Heart left ventricle (tissue), 16 donors: ENCODE data around the gene TMEM269. TPM values are rescaled to one million over a fixed set of nuclear protein-coding genes. Genes with fewer than 3 reads are reported as not detected.
"Not testable (repeated sequence)": the region's sequence is repeated elsewhere in the genome, so short reads cannot be mapped to it uniquely, and the experiment has no call there.

Experiments
- ATAC-seq, 4 donors: fragments of 200-7000 bp; cut with Tn5 transposase; one replicate each; pipeline ENCODE4 v1.9.1; 2020 to 2022; ENCODE audit warnings: moderate library complexity in 4 of 4, mild to moderate bottlenecking in 3 of 4, moderate number of reproducible peaks in 1 of 4
- DNase-seq, 5 donors: peaks; one replicate each; pipeline ENCODE4 v3.0.0-alpha.2; 2020
- H3K27ac ChIP-seq, 12 donors: fragments of 200-600 bp; sonication (generic) in 4 of 12; one replicate each; pipeline versions ENCODE4 v1.5.0 to v1.8.0; 2016 to 2022; ENCODE audit warnings: mild to moderate bottlenecking in 2 of 12
- H3K27me3 ChIP-seq, 9 donors: fragments of 200-600 bp; sonication (generic) in 2 of 9; one replicate each; pipeline versions ENCODE4 v1.5.1 to v1.8.0; 2016 to 2022; ENCODE audit warnings: mild to moderate bottlenecking in 3 of 9
- H3K36me3 ChIP-seq, 9 donors: fragments of 200-600 bp; sonication (generic) in 2 of 9; one replicate each; pipeline versions ENCODE4 v1.5.0 to v1.8.0; 2018 to 2022; ENCODE audit warnings: mild to moderate bottlenecking in 2 of 9
- H3K4me1 ChIP-seq, 12 donors: fragments of 200-600 bp; sonication (generic) in 4 of 12; one replicate each; pipeline versions ENCODE4 v1.5.0 to v1.8.0; 2016 to 2022; ENCODE audit warnings: mild to moderate bottlenecking in 3 of 12
- H3K4me3 ChIP-seq, 12 donors: fragments of 200-600 bp; sonication (generic) in 4 of 12; one replicate each; pipeline versions ENCODE4 v1.5.0 to v1.8.0; 2017 to 2022; ENCODE audit warnings: mild to moderate bottlenecking in 9 of 12, moderate library complexity in 4 of 12
- H3K9me3 ChIP-seq, 12 donors: fragments of 200-600 bp; sonication (generic) in 4 of 12; one replicate each; pipeline versions ENCODE4 v1.5.0 to v1.8.0; 2016 to 2022; ENCODE audit warnings: mild to moderate bottlenecking in 1 of 12
- POLR2A ChIP-seq, 2 donors: fragments of 450-650 bp; IDR thresholded peaks; one replicate each; pipeline ENCODE4 v1.6.1; 2017; ENCODE audit warnings: antibody characterized with exemption in 2 of 2, mild to moderate bottlenecking in 2 of 2, moderate library complexity in 2 of 2
- WGBS, 4 donors: extraction: QIAGEN DNeasy Blood & Tissue Kit in 2 of 4; methylation state at CpG; one replicate each; pipeline versions ENCODE4 v1.1.5 to v1.1.7; 2013 to 2018; 5-methylcytosine and 5-hydroxymethylcytosine counted together
- intact Hi-C, 10 donors: fragments of 100-400 bp; cut with DNase I; formaldehyde crosslinking; loops; one replicate each; pipeline versions ENCODE4 v1.11.1 to v1.14.2; 2022
- polyA plus RNA-seq, 2 donors: library from polyadenylated mRNA; stranded (reverse); fragments of 200-250 nt; gene quantifications; one replicate each; pipeline ENCODE4 v1.2.3, GENCODE V29; 2013
- total RNA-seq, 9 donors: library from RNA; depleted of rRNA in 2 of 9; stranded (reverse); fragments of >200 nt in 2 of 9; fragmentation: NEBNext Ultra II Directional in 3 of 9; extraction: Animal tissue kit (Norgen Biotek cat#: 25700) in 3 of 9; gene quantifications; one replicate each; pipeline versions ENCODE4 v1.1.0 to v1.2.4, GENCODE V29; 2016 to 2023
- TF ChIP-seq, protein P1 (sequence below), 12 donors: fragments of 200-600 bp; sonication (generic) in 4 of 12; IDR thresholded peaks; one replicate each; pipeline versions ENCODE4 v1.5.0 to v1.8.0; 2018 to 2022; ENCODE audit warnings: antibody characterized with exemption in 12 of 12, mild to moderate bottlenecking in 5 of 12
- donor health status: ischemic (EF 13 %, LVEDD 7.1; RV severe dilation, severe dysfunction).
- donor health status: healthy with polysubstance abuse.
- donor health status: DM: no; HTN: yes; CAD: no.
- donor health status: DM: no; HTN: no; CAD: no.
- donor health status: ischemic (EF 25% LVEDD 6.9; RV normal size, moderate dysfunction).
- donor health status: ischemic (EF 25% LVEDD 5.7; RV mildly dilated, moderate dysfunction).
- donor health status: healthy.
- donor health status: DM: yes; HTN: yes; CAD: no.
- donor health status: ischemic (EF 35%, LVEDD 5.7; RV mildly dilated, moderate dysfunction).
- donor health status: nonischemic (EF 11% LVEDD 7.7; RV severe dilation, severe dysfunction).
- donor health status: DM: yes; HTN: yes; CAD: no.
- donor health status: PGD.
- donor health status: ischemic (EF 29% LVEDD 5.4; RV normal size, mild dysfunction).
- donor health status: nonischemic (EF 23%, LVEDD 6.1; RV moderate dilation, normal function).

The TMEM269 gene
- total and polyA plus RNA-seq, 11 donors: 0.06 to 0.19 (median 0.07) TPM; not detected in 8

DNA sequence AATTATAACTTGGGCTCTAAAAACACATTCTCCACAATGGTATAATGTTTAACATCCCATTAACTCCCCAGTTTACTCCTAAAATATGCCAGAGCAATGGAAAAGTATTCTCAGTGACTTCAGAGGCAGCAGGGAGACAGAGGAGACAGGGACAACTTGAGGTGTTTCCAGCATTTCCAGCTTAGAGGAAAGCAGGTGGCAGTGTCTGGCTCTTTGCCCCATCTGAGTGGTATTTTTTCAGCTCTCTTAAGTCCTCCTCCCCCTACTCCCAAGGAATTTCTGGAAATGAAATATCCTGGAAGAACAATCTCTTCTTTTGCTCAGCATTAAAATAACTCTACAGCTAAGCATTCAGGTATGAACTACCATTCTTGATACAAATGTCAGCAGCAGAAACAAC lies 21.4 kb downstream of the TMEM269 start:
- Histone ChIP-seq H3K27me3 (no peaks in the 10 kb centered on the region), H3K4me1 (peaks cover 0 to 8% (median 0%) of the 10 kb centered on the region in 12 donors), H3K27ac (no peak overlapping the region), H3K9me3 (no peaks in the 10 kb centered on the region), H3K4me3 (no peak overlapping the region), H3K36me3 (peaks cover 0 to 31% (median 7%) of the 10 kb centered on the region in 9 donors)
- ATAC-seq (no peak), DNase-seq (no peak)
- TF ChIP-seq, protein P1, sequence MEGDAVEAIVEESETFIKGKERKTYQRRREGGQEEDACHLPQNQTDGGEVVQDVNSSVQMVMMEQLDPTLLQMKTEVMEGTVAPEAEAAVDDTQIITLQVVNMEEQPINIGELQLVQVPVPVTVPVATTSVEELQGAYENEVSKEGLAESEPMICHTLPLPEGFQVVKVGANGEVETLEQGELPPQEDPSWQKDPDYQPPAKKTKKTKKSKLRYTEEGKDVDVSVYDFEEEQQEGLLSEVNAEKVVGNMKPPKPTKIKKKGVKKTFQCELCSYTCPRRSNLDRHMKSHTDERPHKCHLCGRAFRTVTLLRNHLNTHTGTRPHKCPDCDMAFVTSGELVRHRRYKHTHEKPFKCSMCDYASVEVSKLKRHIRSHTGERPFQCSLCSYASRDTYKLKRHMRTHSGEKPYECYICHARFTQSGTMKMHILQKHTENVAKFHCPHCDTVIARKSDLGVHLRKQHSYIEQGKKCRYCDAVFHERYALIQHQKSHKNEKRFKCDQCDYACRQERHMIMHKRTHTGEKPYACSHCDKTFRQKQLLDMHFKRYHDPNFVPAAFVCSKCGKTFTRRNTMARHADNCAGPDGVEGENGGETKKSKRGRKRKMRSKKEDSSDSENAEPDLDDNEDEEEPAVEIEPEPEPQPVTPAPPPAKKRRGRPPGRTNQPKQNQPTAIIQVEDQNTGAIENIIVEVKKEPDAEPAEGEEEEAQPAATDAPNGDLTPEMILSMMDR (IDR thresholded peaks at IDR 0.05): no peak
- TF ChIP-seq POLR2A (IDR thresholded peaks at IDR 0.05): no peak
- intact Hi-C loops: no loop called here

DNA sequence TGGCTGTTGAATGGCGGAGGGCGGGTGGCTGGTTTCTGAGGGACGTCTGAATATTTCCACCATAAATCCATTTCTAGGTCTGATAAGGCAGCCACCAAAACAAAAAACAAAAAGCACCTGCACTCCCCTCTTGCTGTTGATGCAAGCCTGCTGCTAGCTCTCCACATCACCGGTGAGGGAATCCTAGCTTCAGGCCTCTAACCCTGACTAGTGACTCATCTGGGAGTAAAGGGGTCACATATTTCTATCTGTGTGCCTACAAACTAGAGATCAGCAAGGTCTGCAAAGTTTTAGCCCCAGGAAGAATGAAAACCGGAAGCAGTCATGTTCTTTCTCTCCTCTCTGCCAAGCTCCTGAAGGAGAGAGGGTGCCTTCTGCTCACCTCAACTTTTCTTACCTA lies 21.8 kb downstream of the TMEM269 start:
- Histone ChIP-seq H3K4me1 (peaks cover 0 to 8% (median 0%) of the 10 kb centered on the region in 12 donors), H3K27me3 (no peaks in the 10 kb centered on the region), H3K9me3 (no peaks in the 10 kb centered on the region), H3K4me3 (no peak overlapping the region), H3K27ac (no peak overlapping the region), H3K36me3 (peaks cover 0 to 31% (median 9%) of the 10 kb centered on the region in 9 donors)
- TF ChIP-seq, protein P1 (IDR thresholded peaks at IDR 0.05): no peak
- TF ChIP-seq POLR2A (IDR thresholded peaks at IDR 0.05): no peak
- WGBS, 4 donors: 86 to 92% (median 90%) methylated on average over 5 of the region's 5 CpGs
- ATAC-seq (no peak), DNase-seq (no peak)
- intact Hi-C loops: no loop called here

DNA sequence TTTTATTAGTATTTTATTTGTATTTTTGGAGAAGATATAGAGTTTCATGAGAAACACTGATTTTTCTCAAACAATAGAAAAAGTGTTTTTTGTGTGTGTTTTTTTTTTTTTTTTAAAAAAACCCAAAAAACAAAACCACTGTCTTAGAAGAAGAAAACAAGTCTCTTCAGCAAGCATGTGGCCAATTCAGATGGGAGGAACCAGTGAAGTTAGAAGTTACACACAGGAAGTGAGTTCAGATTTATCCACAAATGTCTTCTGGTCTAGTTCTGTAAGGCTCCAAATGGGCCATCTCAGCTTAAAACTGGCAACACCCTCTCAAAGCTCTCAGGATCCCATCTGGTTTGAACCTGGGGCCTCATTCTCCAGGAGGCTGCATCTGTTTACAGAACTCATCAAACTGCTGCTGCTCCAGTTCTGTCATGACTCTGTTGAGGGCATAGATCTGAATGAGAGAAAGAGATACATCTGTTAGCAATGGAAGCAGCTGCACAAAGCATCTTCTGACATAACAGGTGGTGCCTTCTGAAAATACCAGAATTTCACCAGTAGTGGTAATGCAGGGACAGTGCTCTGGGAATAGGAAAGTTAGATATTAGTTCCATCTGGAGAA lies 22.4 kb downstream of the TMEM269 start:
- peaks cover 0 to 8% (median 0%) of the 10 kb centered on the region in 12 donors for H3K4me1 ChIP-seq
- no peak overlapping the region for H3K27ac ChIP-seq
- H3K4me3 ChIP-seq: no peak overlapping the region
- intact Hi-C loops: no loop called here
- no peak for TF ChIP-seq POLR2A (IDR thresholded peaks at IDR 0.05)
- TF ChIP-seq, protein P1 (IDR thresholded peaks at IDR 0.05): no peak
- no peaks in the 10 kb centered on the region for H3K9me3 ChIP-seq
- no peaks in the 10 kb centered on the region for H3K27me3 ChIP-seq
- no peak for DNase-seq
- peaks cover 0 to 32% (median 9%) of the 10 kb centered on the region in 9 donors for H3K36me3 ChIP-seq
- ATAC-seq: peak in 2 of 4 donors; percentile 51 to 62

DNA sequence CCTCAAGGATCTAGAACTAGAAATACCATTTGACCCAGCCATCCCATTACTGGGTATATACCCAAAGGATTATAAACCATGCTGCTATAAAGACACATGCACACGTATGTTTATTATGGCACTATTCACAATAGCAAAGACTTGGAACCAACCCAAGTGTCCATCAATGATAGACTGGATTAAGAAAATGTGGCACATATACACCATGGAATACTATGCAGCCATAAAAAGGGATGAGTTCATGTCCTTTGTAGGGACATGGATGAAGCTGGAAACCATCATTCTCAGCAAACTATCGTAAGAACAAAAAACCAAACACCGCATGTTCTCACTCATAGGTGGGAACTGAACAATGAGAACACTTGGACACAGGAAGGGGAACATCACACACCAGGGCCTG lies 30.0 kb downstream of the TMEM269 start:
- not testable (repeated sequence) for DNase-seq, H3K4me3 ChIP-seq, ATAC-seq, H3K27me3 ChIP-seq, H3K9me3 ChIP-seq, H3K27ac ChIP-seq
- H3K4me1 ChIP-seq: peaks cover 0 to 27% (median 17%) of the 10 kb centered on the region in 12 donors
- H3K36me3 ChIP-seq: peaks cover 0 to 24% (median 6%) of the 10 kb centered on the region in 9 donors
- WGBS, 4 donors: 89 to 100% (median 93%) methylated on average over 3 of the region's 3 CpGs
- intact Hi-C loops: loop anchor here in 1 of 10 donors (5.0 kb wide), 1 partner anchor 48 kb away; the partner anchor contains the start of genes C1orf50 and P3H1
